Eye (tissue), 1 donor: ENCODE results near the gene RNASEL.

ENCODE experiments used
- DNase-seq: peaks from one replicate; pipeline ENCODE4 v3.0.0-alpha.2; 2015

The RNASEL gene

DNA sequence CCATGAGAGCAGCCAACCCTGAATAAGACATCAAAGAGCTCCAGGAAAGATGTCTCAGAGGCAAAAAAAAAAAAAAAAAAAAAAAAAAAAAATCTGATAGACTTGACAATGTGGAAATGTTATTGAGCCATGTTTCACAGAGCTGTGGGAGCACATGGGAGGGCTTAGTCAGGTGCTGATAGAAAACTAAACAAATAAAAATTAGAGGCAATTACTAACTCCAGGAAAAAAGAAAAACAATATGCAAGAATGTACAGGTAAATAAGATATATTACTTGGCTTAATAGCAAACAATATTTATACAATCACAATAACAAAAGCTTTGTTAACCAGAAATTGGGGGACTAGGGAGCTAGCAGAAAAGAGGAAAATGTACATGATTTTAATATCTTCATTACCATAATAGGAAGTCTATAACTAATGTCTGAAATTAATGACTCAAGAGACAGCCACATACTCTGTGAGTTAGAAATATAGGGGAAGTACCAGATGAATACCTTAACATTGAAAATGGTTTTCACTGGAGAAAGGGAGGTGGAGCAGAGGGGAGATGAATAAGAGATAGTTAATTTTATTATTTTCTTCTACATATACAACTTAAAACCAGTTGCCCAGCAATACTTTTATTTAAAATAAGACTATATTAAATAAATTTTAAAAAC, 32.0 kb upstream of the RNASEL start:
- no peak for DNase-seq

- peak; percentile 60 for DNase-seq
These were observed 28.8 kb upstream of the RNASEL start for GRCh38 chr1:182617734-182618351.

DNA sequence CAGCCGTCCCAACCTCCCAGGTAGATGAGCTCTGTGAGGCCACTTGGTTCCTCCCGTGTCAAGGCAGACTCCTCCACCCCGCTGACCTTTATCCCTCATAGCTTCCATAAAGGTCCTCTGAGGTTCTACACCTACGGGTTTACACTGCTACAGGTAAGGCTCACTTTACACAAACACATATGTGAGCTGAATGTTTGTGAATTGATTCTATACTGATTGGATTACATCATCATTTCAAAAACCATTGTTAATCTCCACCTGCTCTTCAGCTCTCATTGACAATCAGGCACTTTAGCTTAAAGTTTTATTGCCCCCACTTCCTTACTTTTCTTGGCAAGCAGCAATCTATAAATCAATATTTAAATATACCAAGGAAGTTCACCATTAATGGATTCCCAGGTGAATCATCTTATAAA, 28.0 kb upstream of the RNASEL start:
- DNase-seq = no peak

DNA sequence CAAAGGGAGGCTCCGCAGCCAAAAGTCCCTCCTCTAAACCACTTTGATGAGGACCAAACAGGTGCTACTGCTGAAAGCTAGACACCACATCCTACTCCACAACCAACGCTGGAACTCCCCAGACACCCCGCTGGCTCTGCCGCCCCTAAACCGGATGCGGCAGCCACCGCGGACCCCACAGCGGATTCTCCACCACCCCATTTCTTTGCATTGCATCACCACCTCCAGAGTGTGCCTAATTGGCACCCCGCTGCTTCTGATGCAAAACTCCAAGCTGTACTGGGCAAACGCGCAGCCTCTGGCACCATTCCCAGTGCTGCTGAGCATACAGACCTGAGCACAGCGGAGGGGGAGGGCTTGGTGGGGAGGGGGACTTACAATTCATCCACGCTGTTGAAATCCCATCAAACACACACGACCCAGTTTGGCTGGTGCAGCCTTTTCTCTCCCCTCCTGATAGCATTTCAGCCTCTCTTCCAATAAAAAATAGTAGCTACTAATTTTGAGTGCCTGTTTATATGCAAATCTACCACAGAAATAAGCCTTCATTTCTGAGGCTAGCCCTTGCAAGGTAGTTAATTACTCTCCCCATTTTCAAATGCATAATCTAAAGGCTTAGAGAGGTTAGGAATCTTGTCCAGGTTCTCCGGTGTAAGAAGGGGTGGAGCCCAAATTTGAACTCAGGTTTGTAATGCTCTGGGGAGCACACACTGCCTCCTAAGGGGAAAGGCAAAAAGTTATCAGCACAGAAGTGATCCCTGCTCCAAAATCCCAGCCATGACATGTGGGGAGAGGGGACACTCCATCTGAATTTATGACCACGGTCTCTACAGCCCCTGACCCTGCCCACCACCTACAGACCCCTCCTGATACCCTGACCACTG, 27.3 kb upstream of the RNASEL start:
- peak; percentile 93 for DNase-seq

- peak; percentile 89 for DNase-seq
These were observed 26.5 kb upstream of the RNASEL start for GRCh38 chr1:182615468-182616129.

DNA sequence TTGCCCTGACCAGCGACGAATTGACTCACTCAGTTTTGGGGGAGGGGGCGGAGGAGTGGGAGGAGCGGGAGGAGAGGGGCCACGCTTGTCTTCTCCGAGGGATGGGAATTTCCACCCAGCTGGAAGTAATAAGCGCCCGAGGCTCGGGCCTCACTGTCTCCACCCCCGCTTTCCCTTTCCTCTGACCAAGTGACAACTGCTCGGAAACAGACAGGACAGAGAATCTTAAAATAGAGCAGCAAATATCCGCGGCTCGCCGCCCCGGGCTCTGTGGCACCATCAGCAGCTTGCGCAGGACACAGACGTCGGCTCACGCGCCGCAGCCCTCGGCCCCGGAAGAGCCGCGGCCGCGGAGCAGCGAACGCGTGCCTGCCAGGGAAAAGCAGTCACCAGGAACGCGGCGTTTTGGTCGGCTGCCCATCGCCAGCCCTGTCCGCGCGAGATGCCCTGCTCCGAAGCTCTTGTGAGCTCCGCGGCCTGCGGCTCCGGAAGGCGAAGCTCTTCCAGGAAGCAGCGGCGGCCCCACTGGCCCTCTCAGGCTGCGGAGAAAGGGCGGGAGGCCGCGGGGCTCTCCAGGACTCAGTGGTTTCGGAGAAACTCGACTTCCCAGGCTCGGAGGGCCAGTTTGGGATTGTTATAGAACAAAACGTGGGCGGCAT, 25.9 kb upstream of the RNASEL start:
- DNase-seq = peak; percentile 97

- DNase-seq = peak; percentile 92
These were observed 22.7 kb upstream of the RNASEL start for GRCh38 chr1:182611787-182612186.

- peak; percentile 35 for DNase-seq
These were observed 22.3 kb upstream of the RNASEL start for GRCh38 chr1:182611326-182611725.

GRCh38 chr1:182610606-182611194, 21.6 kb upstream of the RNASEL start:
- DNase-seq = peak; percentile 69

DNA sequence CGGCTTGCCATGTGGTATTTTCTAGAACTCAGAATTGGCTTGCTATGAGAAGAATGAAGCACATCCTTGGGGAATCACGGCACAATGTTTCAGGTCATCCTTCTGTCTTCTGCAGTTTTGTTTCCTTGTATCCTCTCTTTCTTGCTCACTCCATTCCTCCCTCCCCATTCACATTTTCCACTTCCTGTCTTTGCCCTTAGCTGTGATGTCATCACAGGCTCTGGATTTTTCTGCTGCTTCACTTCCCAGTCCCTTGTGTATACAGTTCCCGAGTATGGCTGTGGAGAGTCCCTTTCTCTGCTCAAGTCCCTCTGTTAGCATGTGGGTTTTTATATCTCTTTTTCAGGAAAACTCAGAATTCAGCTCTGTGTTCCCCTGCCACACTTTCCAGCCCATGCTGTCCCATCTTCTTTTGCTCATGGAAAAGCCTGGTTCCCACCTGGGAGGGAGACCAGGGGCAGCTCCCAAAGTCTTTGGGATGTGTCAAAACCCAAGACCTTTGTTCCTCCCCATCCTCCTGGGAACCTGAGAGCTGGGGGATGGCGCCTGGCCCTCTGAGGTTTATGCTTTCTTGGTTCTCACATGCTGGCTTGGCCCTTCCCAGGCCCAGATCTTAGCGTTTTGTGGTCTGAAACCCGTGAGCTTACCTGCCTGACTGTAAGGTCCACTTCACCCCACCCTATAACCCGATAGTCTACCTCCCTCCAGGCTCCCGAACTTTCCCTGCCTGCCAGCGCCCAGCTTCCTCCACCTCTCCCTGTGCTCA, 20.0 kb upstream of the RNASEL start:
- no peak for DNase-seq

DNA sequence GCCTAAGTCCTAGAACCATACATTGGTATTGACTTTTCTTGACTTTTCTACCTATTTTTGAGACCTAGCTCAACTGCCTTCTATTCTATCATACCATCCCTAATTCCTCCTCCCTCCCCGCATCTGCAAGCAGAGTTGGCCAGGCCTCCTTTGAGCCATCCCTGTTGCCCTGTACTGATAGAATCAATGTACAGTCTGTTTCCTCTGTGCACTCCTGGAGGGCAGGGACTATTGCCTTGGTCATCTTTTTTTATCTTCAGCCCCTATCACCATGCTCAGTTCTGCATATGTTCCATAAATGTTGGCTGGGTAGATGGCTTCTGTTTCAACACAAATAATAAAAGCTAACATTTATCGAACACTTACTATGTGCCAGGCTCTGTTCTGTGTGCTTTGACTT, 19.2 kb upstream of the RNASEL start:
- DNase-seq = no peak

- DNase-seq = no peak
These were observed 18.5 kb upstream of the RNASEL start for GRCh38 chr1:182607566-182607965.

DNA sequence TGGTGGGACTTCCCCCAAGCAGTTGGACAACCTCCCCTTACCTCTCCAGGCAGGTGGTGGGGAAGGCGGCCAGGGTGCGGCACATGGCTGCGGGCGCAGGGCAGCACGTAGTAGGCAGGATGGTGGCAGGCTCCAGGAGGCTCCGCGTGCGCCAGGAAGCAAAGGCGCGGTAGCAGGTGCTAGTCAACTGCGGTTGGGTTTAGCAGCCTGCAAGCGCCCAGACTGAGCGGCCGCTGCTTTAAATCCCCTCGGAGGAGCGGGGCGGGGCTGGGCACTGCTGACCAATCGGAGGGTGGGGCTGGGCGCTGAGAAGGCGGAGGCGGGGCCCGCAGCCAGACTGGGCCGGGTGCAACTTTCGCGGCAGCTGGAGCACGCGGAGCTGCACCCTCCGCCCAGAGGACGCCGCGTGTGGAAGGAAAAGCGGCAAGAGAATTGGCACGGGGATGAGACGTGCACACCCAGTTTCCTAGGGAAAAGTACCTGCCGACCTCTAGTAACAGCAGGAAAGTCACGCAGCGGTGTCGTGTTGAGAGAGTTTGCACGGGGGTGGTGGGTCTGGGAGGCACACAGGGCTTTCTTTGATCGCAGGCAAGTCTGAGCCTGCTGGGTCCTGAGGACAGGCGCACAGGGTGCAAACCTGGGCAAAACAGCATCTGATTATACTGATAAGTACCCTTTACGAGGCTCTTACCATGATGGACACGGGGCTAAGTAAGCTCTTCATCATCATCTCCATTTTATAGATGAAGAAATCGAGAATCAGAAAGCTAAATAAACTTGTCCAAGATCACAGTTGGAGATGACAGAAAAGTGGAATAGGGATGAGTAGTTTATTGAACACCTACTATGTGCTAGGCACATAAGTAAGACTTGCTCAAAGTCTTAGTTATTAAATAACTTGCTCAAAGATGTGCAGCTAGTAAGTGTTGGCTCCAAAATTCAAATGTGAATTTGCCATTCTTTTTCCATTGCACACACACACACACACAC, 15.4 kb upstream of the RNASEL start, which contains the start of gene RGS16:
TSS of gene RGS16 (minus strand) at position 215 of the 990 bp plus-strand sequence. CDS start at position 85, 130 bp downstream.
- peak; percentile 95 for DNase-seq

DNA sequence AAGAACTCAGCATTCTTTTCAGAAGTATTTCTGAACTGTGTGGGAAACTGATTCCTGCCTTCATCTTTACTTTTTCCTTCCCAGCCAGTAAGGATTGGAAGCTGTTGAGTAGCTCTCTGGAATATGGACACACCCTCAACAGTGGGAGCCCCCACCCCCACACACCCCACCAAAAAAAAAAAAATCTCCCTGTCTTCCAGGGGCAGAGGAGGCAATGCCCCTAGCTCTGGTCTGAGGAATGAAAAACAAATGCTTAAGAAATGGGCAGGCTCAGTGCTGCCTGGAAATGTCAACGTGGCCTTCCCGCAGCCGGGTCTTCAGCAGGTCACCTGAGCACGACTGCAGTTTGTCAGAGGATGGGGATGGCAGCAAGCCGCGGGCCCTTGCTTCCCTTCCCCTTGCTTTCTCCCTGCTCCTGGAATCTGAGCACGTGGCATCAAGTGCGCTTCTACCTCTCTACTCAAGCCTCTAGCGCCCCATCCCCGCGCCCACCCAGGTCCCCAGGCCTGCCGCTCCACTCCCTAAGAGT, 14.7 kb upstream of the RNASEL start:
- peak; percentile 22 for DNase-seq

DNA sequence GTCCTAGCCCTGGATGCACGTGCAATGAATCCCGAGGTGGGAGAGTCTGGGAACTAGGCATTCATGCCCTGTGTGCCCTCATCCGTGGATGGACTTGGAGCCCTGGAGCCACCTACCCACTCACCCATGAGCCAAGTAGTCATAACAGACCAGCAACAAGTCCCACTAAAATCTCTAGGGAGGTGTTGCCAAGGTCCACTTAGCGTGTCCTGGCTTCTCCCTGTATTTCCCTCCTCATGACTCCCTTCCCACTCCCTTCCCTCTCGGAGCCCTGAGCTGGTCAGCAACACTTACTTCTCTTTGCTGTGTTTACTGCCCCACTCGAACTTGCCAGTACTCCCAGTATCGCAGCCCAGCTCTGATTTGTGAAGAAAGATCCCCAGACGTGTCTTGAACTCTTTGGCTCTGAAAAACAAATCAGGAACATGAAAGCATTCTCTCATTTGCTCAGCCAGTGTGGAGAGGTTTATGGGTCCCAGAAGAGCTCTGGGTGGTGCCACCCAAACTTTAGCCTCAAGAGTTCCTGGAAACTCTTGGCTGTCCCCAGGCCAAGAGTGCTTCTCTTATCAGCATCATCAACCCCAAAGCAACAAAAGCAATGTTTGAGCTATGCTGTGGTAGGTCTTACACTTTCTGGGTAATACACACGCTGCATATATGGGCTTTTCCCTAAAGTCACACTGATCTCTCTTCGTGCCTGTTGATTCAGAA, 14.0 kb upstream of the RNASEL start:
- peak; percentile 24 for DNase-seq

DNA sequence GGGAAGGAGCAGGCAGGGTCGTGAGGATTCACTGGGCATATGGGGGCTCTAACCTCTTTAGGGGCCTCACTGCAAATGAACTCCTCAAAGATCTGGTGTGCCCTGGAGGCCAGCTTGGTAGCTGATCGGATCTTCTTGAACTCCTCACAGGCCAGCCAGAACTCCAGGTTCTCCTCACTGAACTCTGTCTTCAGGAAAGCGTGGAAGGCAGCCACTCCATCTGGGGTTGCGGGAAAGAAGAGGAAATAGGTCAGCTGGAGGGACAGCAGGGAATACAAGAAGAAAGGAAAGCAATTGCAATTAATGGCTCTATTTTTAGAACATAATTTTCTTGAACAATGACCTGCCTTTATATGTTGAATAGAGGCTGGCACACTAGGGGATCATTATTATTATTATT, 12.9 kb upstream of the RNASEL start:
- DNase-seq = peak; percentile 63

DNA sequence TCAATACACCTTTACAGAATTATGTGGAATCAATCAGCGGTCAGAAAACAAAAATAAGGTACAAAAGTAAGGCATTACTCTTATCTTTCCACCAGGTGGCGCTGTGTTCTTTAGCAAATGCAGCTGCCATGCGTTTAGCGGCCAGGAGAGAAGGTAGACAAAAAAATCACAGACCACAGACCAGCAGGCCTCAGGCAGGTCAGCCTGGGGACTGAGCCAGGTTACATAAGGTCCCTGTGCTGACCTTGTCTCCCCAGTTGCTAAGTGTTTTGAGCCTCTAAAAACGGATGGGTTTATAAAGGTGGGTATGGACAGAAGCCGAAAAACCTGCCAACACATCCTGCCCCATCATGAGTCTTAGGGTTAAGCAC, 12.3 kb upstream of the RNASEL start:
- peak; percentile 94 for DNase-seq

DNA sequence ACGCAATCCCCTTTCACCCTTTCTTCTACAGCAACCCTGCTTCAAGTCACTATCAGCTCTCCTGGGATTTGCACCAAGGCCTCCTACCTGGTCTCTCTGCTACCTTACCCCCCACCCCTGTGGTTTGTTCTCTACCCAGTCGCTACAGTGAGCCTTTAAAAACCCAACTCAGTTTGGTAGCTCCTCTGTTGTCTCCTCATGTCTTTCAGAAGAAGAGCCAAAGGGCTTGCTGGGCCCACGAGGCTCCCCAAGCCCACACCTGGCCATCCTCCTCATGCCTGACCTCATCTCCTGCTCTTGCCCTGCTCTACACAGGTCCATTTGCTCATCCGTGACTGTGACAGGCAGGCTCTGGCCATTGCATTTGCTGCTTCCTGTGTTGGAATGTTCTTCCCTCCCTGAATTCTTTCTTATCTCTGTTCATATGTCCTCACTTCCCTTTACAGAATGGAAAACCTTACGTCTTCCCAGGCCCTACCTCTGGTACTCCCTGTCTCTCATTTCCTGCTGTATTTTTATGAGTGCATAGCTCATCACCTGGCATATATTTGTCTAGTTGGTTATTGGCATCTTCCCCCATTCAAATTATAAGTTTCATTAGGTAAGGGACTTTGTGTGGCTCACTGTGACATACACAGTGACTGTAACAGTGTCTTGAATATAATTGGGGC, 11.8 kb upstream of the RNASEL start:
- DNase-seq = no peak
